Measurements from ENCODE around the gene PCBP1.

- TF ChIP-seq CTCF (IDR thresholded peaks at IDR 0.05 in 8 of 11, conservative IDR thresholded peaks at IDR 0.05 in 3 of 11) (no peak), POLR2A (IDR thresholded peaks at IDR 0.05) (no peak), POLR2AphosphoS5 (IDR thresholded peaks at IDR 0.05) (no peak)
Measured at GRCh38 chr2:70113359-70114070, 26.2 kb downstream of the PCBP1 start.
